RWPE1 (cell line): ENCODE data around the gene INSYN2B.

ENCODE experiments used
- CTCF ChIA-PET: fragments of 350-600 bp; sonication (Branson Sonifier 250); formaldehyde crosslinking; extraction: SDS; loops from one replicate; lab custom pipeline; 2021; lab: Yijun Ruan, JAX
- POLR2A ChIA-PET: fragments of 400-600 bp; formaldehyde crosslinking; extraction: SDS; loops from one replicate; lab custom pipeline; 2020; ENCODE audit warnings: antibody characterized with exemption; ENCODE audit not compliant: low non-redundant PET; lab: Yijun Ruan, JAX
- DNase-seq: peaks from one replicate; pipeline ENCODE4 v3.0.0; 2012; ENCODE audit warnings: low spot score
- H3K27ac ChIP-seq: fragments of 450-650 bp; 2 replicates; pipeline ENCODE4 v1.5.1; 2017
- TF ChIP-seq, protein P1 (sequence below): fragments of 450-650 bp; conservative IDR thresholded peaks from 2 replicates; pipeline ENCODE4 v1.5.1; 2017; ENCODE audit warnings: low read depth, mild to moderate bottlenecking

The INSYN2B gene

DNA sequence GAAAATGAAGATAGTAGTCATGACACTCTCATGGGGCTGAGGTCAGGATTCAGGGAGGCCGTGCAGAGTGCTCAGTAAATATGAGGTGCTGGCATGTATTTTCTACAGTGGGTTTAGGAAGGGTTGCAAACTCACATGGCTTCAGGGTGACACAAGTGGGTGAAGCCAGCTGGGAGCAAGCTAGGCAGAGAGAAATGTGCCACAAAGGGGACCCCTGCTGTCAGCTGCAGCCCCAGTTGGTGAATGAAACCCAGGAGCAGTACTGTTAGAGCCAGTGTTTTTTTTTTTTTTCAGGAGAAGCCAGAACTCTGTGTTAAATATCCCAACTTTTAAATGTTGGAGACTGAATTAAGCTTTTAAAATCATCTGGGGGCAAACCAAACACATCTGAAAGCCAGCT lies 75.3 kb downstream of the INSYN2B start:
- DNase-seq: no peak
- H3K27ac ChIP-seq: no peak overlapping the region
- ChIA-PET CTCF (interaction anchor here (0.7 to 1.4 kb wide), 3 partner anchors 75 to 166 kb away, joined by 3 to 4 read pairs (median 3); partner anchors contain the start of gene INSYN2B), POLR2A (no interaction called here)
- TF ChIP-seq, protein P1, sequence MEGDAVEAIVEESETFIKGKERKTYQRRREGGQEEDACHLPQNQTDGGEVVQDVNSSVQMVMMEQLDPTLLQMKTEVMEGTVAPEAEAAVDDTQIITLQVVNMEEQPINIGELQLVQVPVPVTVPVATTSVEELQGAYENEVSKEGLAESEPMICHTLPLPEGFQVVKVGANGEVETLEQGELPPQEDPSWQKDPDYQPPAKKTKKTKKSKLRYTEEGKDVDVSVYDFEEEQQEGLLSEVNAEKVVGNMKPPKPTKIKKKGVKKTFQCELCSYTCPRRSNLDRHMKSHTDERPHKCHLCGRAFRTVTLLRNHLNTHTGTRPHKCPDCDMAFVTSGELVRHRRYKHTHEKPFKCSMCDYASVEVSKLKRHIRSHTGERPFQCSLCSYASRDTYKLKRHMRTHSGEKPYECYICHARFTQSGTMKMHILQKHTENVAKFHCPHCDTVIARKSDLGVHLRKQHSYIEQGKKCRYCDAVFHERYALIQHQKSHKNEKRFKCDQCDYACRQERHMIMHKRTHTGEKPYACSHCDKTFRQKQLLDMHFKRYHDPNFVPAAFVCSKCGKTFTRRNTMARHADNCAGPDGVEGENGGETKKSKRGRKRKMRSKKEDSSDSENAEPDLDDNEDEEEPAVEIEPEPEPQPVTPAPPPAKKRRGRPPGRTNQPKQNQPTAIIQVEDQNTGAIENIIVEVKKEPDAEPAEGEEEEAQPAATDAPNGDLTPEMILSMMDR: no peak

DNA sequence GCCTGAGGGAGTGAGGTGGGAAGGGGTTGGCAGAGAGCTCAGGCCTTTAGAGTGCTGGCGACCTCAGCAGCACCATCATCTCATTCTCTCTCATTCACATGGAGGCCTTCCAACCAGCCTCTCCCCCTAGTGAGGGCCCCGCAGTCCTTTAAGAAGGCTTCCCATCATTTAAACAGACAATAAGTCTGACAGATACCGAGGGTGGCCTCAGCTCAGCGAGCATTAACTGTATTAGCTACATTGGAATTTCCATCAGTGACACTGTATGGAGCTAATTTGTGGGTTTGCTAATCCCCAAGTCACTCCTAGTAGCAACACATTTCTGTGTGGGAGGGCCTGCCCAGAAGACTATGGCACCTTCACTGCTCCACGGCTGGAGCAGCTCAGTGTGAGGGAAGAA lies 75.8 kb downstream of the INSYN2B start:
- no peak for DNase-seq
- no peak overlapping the region for H3K27ac ChIP-seq
- POLR2A ChIA-PET: no interaction called here
- TF ChIP-seq, protein P1: no peak
- CTCF ChIA-PET: interaction anchor here (0.6 to 1.3 kb wide), 4 partner anchors 76 to 203 kb away, joined by 3 to 4 read pairs (median 3); partner anchors contain the start of gene INSYN2B

DNA sequence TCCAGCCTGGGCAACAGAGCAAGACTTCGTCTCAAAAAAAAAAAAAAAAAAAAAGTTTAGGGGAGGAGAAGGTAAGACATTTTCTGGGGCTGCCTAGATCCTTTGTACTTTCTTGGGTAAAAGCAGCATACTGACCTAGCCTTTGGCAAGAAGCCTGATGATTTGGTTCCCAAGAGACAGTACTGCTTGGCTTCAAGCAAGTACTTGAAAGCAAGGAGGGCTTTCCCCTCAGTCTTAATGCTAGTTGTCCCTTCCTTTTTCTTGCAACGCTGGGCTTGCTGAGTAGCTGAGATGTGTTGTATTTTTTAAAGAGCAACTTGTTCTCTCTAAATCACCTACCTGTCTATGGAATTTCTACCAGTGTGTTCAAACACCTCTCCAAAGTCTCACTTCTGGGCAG lies 76.2 kb downstream of the INSYN2B start:
- no peak for DNase-seq
- H3K27ac ChIP-seq: no peak overlapping the region
- ChIA-PET POLR2A (no interaction called here), CTCF (interaction anchor here (0.6 to 1.3 kb wide), 4 partner anchors 31 to 202 kb away, joined by 3 to 4 read pairs (median 3); partner anchors contain the start of gene INSYN2B)
- TF ChIP-seq, protein P1: no peak

- CTCF ChIA-PET: no interaction called here
- POLR2A ChIA-PET: no interaction called here
Observed at GRCh38 chr5:169901896-169902295, 78.4 kb downstream of the INSYN2B start.

GRCh38 chr5:169897481-169897880 lies 82.8 kb downstream of the INSYN2B start:
- POLR2A ChIA-PET: interaction anchor here (0.6 kb wide), 1 partner anchor 813 kb away, joined by 13 read pairs; no protein-coding TSS in a partner anchor
- CTCF ChIA-PET: interaction anchor here (0.6 kb wide), 1 partner anchor 270 kb away, joined by 4 read pairs; no protein-coding TSS in a partner anchor
- no peak overlapping the region for H3K27ac ChIP-seq
- no peak for DNase-seq
- TF ChIP-seq, protein P1: no peak

More at GRCh38 chr5:169901896-169902295, 78.4 kb downstream of the INSYN2B start:
- TF ChIP-seq, protein P1: no peak
- no peak overlapping the region for H3K27ac ChIP-seq
- DNase-seq: no peak

- H3K27ac ChIP-seq: no peak overlapping the region
- no peak for DNase-seq
- ChIA-PET POLR2A (no interaction called here), CTCF (interaction anchor here (0.7 kb wide), 1 partner anchor 912 kb away, joined by 4 read pairs; no protein-coding TSS in a partner anchor)
- TF ChIP-seq, protein P1: no peak
Observed at GRCh38 chr5:169895926-169896325, 84.4 kb downstream of the INSYN2B start.
